ENCODE measurements around the gene PALM3.

PALM3 gene

GRCh38 chr19:14056741-14057356 is 5.0 kb downstream of the PALM3 start:
- no peak overlapping the region for H2BK12ac ChIP-seq (ENCODE audit: low read length)
- H3K14ac ChIP-seq (ENCODE audit: low read length) = no peak overlapping the region
- H3K9ac ChIP-seq (ENCODE audit: low read depth, low read length, poor library complexity) = peak overlapping the region; percentile 15
- peak overlapping the region; percentile 41 for H2AK5ac ChIP-seq (ENCODE audit: low read depth, low read length)
- peak overlapping the region; percentile 67 for H3K4me2 ChIP-seq (ENCODE audit: insufficient read depth, low read length, poor library complexity, severe bottlenecking)
- H3K79me1 ChIP-seq (ENCODE audit: low read depth, low read length) = no peaks in the 10 kb centered on the region
- no peak for DNase-seq (ENCODE audit: low spot score)
- no peak overlapping the region for H2BK120ac ChIP-seq (ENCODE audit: low read depth, low read length)
- no peak overlapping the region for H3K27ac ChIP-seq (replicated peaks; ENCODE audit: low read length)
- no CpG with 5 or more reads among the region's 19 CpGs for WGBS, 2 donors (ENCODE audit: extremely low coverage in 2 of 2, insufficient read length in 2 of 2, insufficient replicate concordance in 1 of 2)
- peaks cover 3 to 4% of the 10 kb centered on the region in 2 donors for H3K4me1 ChIP-seq (ENCODE audit: control insufficient read depth in 2 of 2, insufficient read depth in 1 of 2, low read depth in 1 of 2, low read length in 2 of 2)
- peak overlapping the region; percentile 39 to 84 for H3K4me3 ChIP-seq (ENCODE audit: low read length in 2 of 2)
- H2BK15ac ChIP-seq (ENCODE audit: low read length) = no peak overlapping the region
- H2BK5ac ChIP-seq (ENCODE audit: low read length) = no peak overlapping the region
- peak overlapping the region; percentile 96 for H3K18ac ChIP-seq (ENCODE audit: low read length)
- no peak overlapping the region for H4K8ac ChIP-seq (ENCODE audit: low read depth, low read length)
- no peak overlapping the region for H4K91ac ChIP-seq (ENCODE audit: low read depth, low read length, poor library complexity)
- H3K27me3 ChIP-seq (ENCODE audit: control insufficient read depth in 3 of 3, insufficient read depth in 3 of 3, low read depth in 1 of 3, low read length in 3 of 3) = peaks cover 0 to 28% (median 14%) of the 10 kb centered on the region in 3 experiments
- H2AFZ ChIP-seq (ENCODE audit: low read length) = peak overlapping the region; percentile 89
- H3K9me3 ChIP-seq (replicated peaks in 1 of 2; ENCODE audit: control insufficient read depth in 2 of 2, insufficient read depth in 1 of 2, low read depth in 1 of 2, low read length in 2 of 2) = peaks cover 0 to 3% of the 10 kb centered on the region in 2 donors
- peaks cover 2 to 3% of the 10 kb centered on the region in 2 donors for H3K36me3 ChIP-seq (replicated peaks in 1 of 2; ENCODE audit: control insufficient read depth in 2 of 2, insufficient read depth in 2 of 2, low read length in 2 of 2)
- no peak overlapping the region for H3K4ac ChIP-seq (ENCODE audit: low read length)
- peak overlapping the region; percentile 8 for H3K23ac ChIP-seq (ENCODE audit: low read depth, low read length, poor library complexity)

GRCh38 chr19:14056069-14056666 is 5.7 kb downstream of the PALM3 start:
- H4K8ac ChIP-seq (ENCODE audit: low read depth, low read length) = no peak overlapping the region
- no peak overlapping the region for H2AFZ ChIP-seq (ENCODE audit: low read length)
- H3K27me3 ChIP-seq (ENCODE audit: control insufficient read depth in 3 of 3, insufficient read depth in 3 of 3, low read depth in 1 of 3, low read length in 3 of 3) = peaks cover 0 to 28% (median 14%) of the 10 kb centered on the region in 3 experiments
- H3K9me3 ChIP-seq (replicated peaks in 1 of 2; ENCODE audit: control insufficient read depth in 2 of 2, insufficient read depth in 1 of 2, low read depth in 1 of 2, low read length in 2 of 2) = peaks cover 0 to 3% of the 10 kb centered on the region in 2 donors
- peaks cover 3 to 4% of the 10 kb centered on the region in 2 donors for H3K4me1 ChIP-seq (ENCODE audit: control insufficient read depth in 2 of 2, insufficient read depth in 1 of 2, low read depth in 1 of 2, low read length in 2 of 2)
- no peak overlapping the region for H3K4me2 ChIP-seq (ENCODE audit: insufficient read depth, low read length, poor library complexity, severe bottlenecking)
- H3K36me3 ChIP-seq (replicated peaks in 1 of 2; ENCODE audit: control insufficient read depth in 2 of 2, insufficient read depth in 2 of 2, low read length in 2 of 2) = peaks cover 2 to 3% of the 10 kb centered on the region in 2 donors
- H3K4me3 ChIP-seq (ENCODE audit: low read length in 2 of 2) = no peak overlapping the region
- H3K23ac ChIP-seq (ENCODE audit: low read depth, low read length, poor library complexity) = no peak overlapping the region
- no peak overlapping the region for H2BK5ac ChIP-seq (ENCODE audit: low read length)
- no peak overlapping the region for H4K91ac ChIP-seq (ENCODE audit: low read depth, low read length, poor library complexity)
- no peak overlapping the region for H3K9ac ChIP-seq (ENCODE audit: low read depth, low read length, poor library complexity)
- no peak overlapping the region for H3K4ac ChIP-seq (ENCODE audit: low read length)
- DNase-seq (ENCODE audit: low spot score) = no peak
- peak overlapping the region; percentile 41 for H2AK5ac ChIP-seq (ENCODE audit: low read depth, low read length)
- no peak overlapping the region for H3K14ac ChIP-seq (ENCODE audit: low read length)
- H2BK15ac ChIP-seq (ENCODE audit: low read length) = peak overlapping the region; percentile 46
- H3K79me1 ChIP-seq (ENCODE audit: low read depth, low read length) = no peaks in the 10 kb centered on the region
- H3K27ac ChIP-seq (replicated peaks; ENCODE audit: low read length) = no peak overlapping the region
- H2BK12ac ChIP-seq (ENCODE audit: low read length) = no peak overlapping the region
- no peak overlapping the region for H2BK120ac ChIP-seq (ENCODE audit: low read depth, low read length)
- no peak overlapping the region for H3K18ac ChIP-seq (ENCODE audit: low read length)
- no CpG with 5 or more reads among the region's 10 CpGs for WGBS, 2 donors (ENCODE audit: extremely low coverage in 2 of 2, insufficient read length in 2 of 2, insufficient replicate concordance in 1 of 2)

DNA sequence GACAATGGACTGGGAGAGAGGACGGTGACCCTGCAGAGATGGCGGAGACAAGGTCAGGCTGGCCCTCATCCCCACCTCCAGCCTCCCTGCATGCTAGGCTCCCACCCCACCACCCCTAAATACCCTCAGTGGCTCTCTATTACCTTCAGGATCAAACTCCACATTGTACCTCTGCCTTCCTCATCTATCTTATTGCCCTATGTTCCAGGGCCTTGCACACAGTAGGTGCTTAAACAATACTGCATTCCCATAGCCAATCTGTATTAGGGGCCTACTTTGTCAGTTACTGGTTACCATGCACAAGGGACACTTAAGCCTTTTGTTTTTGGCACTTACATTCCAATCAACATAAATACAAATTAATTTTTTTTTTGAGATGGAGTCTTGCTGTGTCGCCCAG is 6.5 kb downstream of the PALM3 start:
- Histone ChIP-seq H3K4me1 (ENCODE audit: control insufficient read depth in 2 of 2, insufficient read depth in 1 of 2, low read depth in 1 of 2, low read length in 2 of 2) (peaks cover 3 to 4% of the 10 kb centered on the region in 2 donors), H3K9me3 (replicated peaks in 1 of 2; ENCODE audit: control insufficient read depth in 2 of 2, insufficient read depth in 1 of 2, low read depth in 1 of 2, low read length in 2 of 2) (peaks cover 0 to 3% of the 10 kb centered on the region in 2 donors), H4K91ac (ENCODE audit: low read depth, low read length, poor library complexity) (no peak overlapping the region), H2AFZ (ENCODE audit: low read length) (no peak overlapping the region), H3K79me1 (ENCODE audit: low read depth, low read length) (no peaks in the 10 kb centered on the region), H2BK15ac (ENCODE audit: low read length) (peak overlapping the region; percentile 13), H3K23ac (ENCODE audit: low read depth, low read length, poor library complexity) (no peak overlapping the region), H2BK5ac (ENCODE audit: low read length) (no peak overlapping the region), H3K27ac (replicated peaks; ENCODE audit: low read length) (no peak overlapping the region), H2BK12ac (ENCODE audit: low read length) (no peak overlapping the region), H3K36me3 (replicated peaks in 1 of 2; ENCODE audit: control insufficient read depth in 2 of 2, insufficient read depth in 2 of 2, low read length in 2 of 2) (peaks cover 2 to 3% of the 10 kb centered on the region in 2 donors), H3K9ac (ENCODE audit: low read depth, low read length, poor library complexity) (no peak overlapping the region), H3K14ac (ENCODE audit: low read length) (no peak overlapping the region), H2AK5ac (ENCODE audit: low read depth, low read length) (no peak overlapping the region), H3K4me2 (ENCODE audit: insufficient read depth, low read length, poor library complexity, severe bottlenecking) (no peak overlapping the region), H3K18ac (ENCODE audit: low read length) (no peak overlapping the region), H3K4ac (ENCODE audit: low read length) (no peak overlapping the region), H4K8ac (ENCODE audit: low read depth, low read length) (no peak overlapping the region), H2BK120ac (ENCODE audit: low read depth, low read length) (no peak overlapping the region), H3K4me3 (ENCODE audit: low read length in 2 of 2) (no peak overlapping the region), H3K27me3 (ENCODE audit: control insufficient read depth in 3 of 3, insufficient read depth in 3 of 3, low read depth in 1 of 3, low read length in 3 of 3) (peaks cover 0 to 28% (median 14%) of the 10 kb centered on the region in 3 experiments)
- no CpG with 5 or more reads among the region's 3 CpGs for WGBS, 2 donors (ENCODE audit: extremely low coverage in 2 of 2, insufficient read length in 2 of 2, insufficient replicate concordance in 1 of 2)
- no peak for DNase-seq (ENCODE audit: low spot score)

DNA sequence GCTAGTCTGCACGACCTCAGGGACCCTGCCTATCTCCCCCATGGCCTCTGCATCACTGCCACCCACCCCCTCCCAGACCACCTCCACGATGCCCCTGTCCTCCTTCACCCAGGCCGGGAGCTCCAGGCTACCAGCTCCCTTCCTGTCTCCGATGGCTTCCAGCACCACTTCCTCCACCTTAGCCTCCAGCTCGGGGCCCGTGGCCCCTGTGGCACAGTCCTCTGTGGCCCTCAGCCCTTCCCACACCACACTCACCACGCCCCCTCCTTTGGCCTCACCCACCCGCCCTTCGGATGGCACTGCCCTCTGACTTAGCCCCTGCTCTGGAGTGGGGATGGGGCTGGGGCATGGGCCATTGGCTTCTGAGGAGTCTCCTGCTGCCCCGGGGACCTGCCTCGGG is 7.2 kb downstream of the PALM3 start:
- H2BK15ac ChIP-seq (ENCODE audit: low read length) = peak overlapping the region; percentile 25
- peak overlapping the region; percentile 6 for H2AK5ac ChIP-seq (ENCODE audit: low read depth, low read length)
- no peak overlapping the region for H3K4ac ChIP-seq (ENCODE audit: low read length)
- H3K4me1 ChIP-seq (ENCODE audit: control insufficient read depth in 2 of 2, insufficient read depth in 1 of 2, low read depth in 1 of 2, low read length in 2 of 2) = peaks cover 2 to 4% of the 10 kb centered on the region in 2 donors
- no peak overlapping the region for H3K23ac ChIP-seq (ENCODE audit: low read depth, low read length, poor library complexity)
- no peak overlapping the region for H3K4me2 ChIP-seq (ENCODE audit: insufficient read depth, low read length, poor library complexity, severe bottlenecking)
- H3K36me3 ChIP-seq (replicated peaks in 1 of 2; ENCODE audit: control insufficient read depth in 2 of 2, insufficient read depth in 2 of 2, low read length in 2 of 2) = peaks cover 2 to 3% of the 10 kb centered on the region in 2 donors
- no peak overlapping the region for H4K91ac ChIP-seq (ENCODE audit: low read depth, low read length, poor library complexity)
- no peak overlapping the region for H3K14ac ChIP-seq (ENCODE audit: low read length)
- no peak for DNase-seq (ENCODE audit: low spot score)
- no CpG with 5 or more reads among the region's 11 CpGs for WGBS, 2 donors (ENCODE audit: extremely low coverage in 2 of 2, insufficient read length in 2 of 2, insufficient replicate concordance in 1 of 2)
- H3K27ac ChIP-seq (replicated peaks; ENCODE audit: low read length) = no peak overlapping the region
- H3K27me3 ChIP-seq (ENCODE audit: control insufficient read depth in 3 of 3, insufficient read depth in 3 of 3, low read depth in 1 of 3, low read length in 3 of 3) = peaks cover 0 to 28% (median 14%) of the 10 kb centered on the region in 3 experiments
- H3K18ac ChIP-seq (ENCODE audit: low read length) = peak overlapping the region; percentile 48
- H3K4me3 ChIP-seq (ENCODE audit: low read length in 2 of 2) = no peak overlapping the region
- H2BK120ac ChIP-seq (ENCODE audit: low read depth, low read length) = no peak overlapping the region
- peak overlapping the region; percentile 45 for H2BK5ac ChIP-seq (ENCODE audit: low read length)
- H3K9ac ChIP-seq (ENCODE audit: low read depth, low read length, poor library complexity) = no peak overlapping the region
- no peak overlapping the region for H2AFZ ChIP-seq (ENCODE audit: low read length)
- no peak overlapping the region for H4K8ac ChIP-seq (ENCODE audit: low read depth, low read length)
- no peak overlapping the region for H2BK12ac ChIP-seq (ENCODE audit: low read length)
- H3K79me1 ChIP-seq (ENCODE audit: low read depth, low read length) = no peaks in the 10 kb centered on the region
- H3K9me3 ChIP-seq (replicated peaks in 1 of 2; ENCODE audit: control insufficient read depth in 2 of 2, insufficient read depth in 1 of 2, low read depth in 1 of 2, low read length in 2 of 2) = peaks cover 0 to 3% of the 10 kb centered on the region in 2 donors
